Kidney tubule cell (primary cell): Measurements from ENCODE around the gene ZNF628.
"Not testable (repeated sequence)": the region's sequence is repeated elsewhere in the genome, so short reads cannot be mapped to it uniquely, and the experiment has no call there.

Experiments used
- DNase-seq: peaks from one replicate; pipeline ENCODE4 v3.0.0-alpha.2; 2018; ENCODE audit warnings: low spot score

Gene ZNF628

DNA sequence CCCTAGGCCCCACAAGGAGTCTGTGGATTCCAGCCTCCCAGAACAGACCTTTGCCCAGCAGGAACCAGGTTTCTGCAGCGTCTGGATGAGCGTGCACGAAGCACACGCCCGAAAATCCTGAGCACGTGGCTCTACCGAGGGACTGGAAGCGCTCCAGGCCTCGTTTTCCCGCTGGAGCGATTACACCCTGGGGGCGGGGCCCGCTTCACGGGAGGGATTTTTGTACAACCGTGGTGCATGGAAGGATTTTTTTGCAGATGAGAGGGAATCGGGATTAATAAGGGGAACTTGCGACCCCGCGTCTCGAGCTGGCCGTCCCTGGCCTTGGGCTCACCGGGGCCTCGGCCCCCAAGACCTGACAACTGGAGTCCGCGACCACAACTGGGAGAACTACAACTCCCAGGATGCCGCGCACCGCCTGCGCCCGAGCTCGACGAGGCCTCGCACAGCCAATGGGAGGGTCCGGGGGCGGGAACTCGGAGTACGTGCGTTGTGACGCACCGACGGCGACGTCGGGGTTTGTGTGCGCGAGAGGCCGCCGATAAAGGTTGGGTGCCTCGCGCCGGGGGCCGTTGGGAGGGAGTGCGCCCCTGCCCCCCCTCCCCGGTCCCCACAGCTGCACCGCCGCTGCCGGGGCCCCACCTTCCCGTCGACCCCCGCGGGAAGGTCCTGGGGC lies at the start of gene ZNF628:
TSS of gene ZNF628 (plus strand) at position 518 of the 676 bp plus-strand sequence. CDS start 3,294 bp downstream, outside the sequence.
- DNase-seq, result peak; percentile 97

DNA sequence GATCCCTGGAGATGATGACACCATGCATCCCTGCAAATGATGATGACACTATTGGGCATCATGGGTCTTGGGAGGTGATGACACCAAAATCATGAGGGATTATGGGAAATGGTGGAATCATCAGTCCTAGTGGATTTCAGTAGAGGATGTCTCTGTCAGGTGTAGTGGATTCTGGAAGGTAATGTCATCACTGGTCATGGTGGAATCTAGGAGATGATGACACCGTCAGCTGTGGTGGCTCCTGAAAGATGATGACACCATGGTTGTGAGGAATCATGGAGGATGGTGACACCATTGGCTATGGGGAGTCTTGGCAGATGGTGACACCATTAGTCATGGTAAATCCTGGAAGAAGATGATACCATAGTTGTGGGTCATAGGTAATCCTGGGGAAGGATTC lies 45.2 kb upstream of the ZNF628 start:
- no peak for DNase-seq

DNA sequence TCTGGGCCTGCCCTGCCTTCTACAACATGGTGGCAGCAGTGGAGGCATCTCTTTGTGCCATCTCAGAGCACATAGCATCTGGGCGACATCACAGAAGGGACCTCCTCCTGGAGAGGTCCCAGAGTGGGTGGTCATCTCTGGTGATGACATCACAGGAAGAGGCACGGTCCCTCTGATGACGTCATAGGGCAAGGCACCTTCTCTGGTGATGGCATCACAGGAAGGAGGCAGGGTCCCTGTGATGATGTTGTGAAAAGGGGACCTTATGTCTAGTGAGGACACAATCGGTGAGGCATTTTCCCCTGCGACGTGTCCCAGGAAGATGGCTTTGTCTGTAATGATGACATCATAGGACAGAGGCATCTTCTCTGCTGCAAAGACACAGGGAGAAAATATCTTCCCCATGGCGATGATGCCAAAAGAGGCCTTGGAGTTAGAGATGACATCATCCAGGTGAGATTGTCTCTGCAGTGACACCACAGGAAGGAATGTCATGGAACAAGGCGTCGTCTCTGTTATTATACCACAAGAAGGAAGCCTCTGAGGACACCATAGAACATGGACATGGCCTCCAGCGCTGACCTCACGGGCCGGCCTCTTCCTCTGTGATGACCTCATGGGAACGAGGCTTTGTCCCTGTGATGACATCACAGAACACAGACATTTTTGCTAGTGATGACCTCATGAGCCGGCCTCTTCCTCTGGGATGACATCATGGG lies 44.0 kb upstream of the ZNF628 start:
- peak; percentile 26 for DNase-seq

DNA sequence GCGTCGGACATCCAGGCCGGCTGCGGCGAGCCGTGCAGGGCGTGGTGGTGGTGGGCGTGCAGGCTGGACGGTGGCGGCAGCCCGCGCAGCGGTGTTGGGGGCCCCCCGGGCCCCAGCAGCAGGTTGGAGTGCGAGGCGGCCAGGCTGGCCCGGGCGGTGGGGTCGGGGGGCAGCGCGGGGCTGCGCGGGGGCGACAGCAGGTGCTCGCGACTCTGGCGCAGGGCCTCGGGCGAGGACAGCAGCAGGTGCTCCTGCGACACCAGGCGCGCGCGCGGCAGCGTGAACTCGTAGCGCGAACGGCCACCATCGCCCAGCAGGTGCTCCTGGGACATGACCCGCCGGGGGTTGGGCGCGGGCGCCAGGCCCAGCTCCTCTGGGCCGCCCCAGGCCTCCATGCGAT lies 43.1 kb upstream of the ZNF628 start:
- DNase-seq, result no peak

DNA sequence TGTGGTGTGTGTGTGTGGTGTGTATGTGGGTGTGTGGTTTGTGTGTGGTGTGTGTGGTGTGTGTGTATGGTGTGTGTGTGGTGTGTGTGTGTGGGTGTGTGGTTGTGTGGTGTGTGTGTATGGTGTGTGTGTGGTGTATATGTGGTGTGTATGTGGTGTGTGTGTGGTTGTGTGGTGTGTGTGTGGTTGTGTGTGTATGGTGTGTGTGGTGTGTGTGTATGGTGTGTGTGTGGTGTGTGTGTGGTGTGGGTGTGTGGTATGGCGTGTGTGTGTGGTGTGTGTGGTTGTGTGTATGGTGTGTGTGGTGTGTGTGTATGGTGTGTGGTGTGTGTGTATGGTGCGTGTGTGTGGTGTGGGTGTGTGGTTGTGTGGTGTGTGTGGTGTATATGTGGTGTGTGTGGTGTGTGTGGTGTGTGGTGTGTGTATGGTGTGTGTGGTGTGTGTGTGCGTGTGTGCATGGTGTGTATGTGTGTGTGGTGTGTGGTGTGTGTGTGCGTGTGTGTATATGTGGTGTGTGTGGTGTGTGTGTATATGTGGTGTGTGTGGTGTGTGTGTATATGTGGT lies 42.0 kb upstream of the ZNF628 start:
- DNase-seq, result no peak

DNA sequence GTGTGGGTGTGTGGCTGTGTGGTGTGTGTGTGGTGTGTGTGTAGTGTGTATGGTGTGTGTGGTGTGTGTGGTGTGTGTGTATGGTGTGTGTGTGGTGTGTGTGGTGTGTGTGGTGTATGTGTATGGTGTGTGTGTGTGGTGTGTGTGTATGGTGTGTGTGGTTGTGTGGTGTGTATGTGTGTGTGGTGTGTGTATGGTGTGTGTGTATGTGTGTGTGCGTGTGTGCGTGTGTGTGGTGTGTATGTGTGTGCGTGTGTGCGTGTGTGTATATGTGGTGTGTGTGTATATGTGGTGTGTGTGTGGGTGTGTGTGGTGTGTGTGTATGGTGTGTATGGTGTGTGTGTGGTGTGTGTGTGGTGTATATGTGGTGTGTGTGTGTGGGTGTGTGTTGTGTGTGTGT lies 41.4 kb upstream of the ZNF628 start:
- DNase-seq, result no peak

DNA sequence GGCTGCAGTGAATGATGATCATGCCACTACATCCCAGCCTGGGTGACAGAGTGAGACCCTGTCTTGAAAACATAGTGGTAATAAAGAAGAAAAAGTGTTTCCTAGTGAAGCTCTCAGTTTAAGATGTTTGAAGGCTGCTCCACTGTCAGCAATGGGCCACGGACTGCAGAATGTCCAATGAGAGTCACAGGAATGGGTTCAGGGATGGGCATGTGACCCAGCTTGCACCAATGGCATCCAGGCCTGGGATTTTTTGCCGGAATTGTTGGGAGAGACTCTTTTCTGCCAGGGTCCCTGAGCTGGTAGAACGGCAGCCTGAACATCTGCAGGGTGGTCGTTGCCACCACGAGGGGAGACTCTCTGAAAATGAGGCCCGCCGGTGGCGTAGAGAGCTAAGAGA lies 39.6 kb upstream of the ZNF628 start:
- DNase-seq, result no peak

DNA sequence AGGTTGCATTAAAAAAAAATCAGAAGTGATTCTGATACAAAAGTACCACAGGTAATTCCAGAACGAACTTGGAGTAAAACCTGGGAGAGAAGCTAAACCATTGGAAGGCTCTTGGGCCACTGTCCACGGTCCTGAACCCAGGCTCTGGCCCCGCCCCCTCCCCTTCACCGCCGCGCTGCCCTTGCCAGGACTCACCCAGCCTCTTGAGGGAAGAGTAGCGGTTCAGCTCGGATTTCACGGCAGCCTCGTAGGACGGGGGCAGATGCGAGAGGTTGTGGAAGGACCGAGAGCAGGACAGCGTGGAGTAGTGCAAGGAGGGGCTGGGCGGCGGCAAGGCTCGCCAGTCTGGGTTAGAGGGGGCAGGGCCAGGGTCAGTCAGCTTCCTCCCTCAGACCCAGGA lies 39.0 kb upstream of the ZNF628 start:
- DNase-seq, result peak; percentile 49

DNA sequence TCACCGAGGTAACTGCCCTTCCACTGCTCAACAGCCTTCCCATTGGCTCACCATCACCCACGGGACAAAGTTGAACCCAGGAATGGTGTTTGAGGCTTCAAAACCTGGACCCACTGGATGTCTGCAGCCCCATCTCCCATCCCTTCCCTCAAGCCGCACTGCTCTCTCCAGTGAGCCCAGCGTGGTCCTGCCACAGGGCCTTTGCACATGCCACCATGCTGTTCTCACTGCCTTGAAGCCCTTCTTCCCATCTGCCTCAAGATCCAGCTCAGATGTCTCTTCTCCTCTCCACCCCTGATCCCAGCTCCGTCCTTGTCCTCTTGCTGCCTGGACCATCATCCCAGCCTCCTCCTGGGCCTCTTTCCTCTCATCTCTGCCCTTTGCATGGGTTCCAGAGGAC lies 37.4 kb upstream of the ZNF628 start:
- DNase-seq, result no peak

DNA sequence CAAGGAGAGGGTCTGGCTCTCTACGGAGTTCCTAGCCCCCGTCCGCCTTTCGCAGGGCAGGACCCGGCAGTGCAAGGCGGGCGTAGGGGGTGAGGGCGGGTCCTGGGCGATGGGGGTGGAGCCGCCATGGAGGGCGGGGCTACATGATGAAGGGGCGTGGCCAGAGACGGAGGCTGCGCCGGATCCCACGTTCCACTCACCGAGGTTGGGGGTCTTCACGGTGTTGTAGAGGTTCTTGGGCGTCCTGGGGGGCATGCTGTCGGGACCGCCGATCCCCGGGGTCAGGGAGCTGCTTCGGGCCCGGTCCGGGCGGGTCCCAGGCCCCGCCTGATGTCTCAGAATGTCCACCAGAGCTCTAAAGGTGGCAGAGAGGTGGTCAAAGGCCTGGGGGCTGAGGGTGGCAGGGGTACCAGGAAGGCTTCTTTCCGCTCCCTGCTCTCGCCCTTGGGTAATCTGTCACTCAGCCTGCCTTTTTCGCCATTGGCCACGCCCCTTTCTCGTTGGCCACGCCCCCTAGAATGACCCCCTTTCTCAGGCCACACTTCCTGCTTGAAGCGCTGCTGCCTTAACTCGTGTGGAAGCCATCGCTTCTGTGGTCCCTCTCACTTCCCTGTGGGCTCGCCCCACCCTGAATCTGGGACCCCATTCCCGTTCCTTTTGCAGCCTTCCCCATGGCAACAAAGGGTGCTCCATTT lies 35.9 kb upstream of the ZNF628 start:
- no peak for DNase-seq

DNA sequence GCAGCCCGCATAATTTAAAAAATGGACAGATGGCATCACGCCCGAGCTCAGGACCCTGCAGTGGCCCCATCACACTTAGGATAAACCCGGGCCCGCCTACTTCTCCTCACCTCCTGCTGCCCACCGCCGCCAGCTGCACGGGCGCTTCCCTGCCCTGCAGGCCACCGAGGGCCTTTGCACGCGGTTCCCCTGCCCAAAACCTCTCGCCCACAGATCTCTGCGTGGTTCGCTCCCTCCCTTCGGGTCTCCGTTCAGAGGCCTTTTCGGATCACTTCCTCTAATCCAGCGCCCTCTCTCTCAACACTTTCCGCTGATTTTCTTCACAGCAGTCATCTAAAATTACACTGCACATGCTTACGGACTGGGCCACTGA lies 35.1 kb upstream of the ZNF628 start:
- no peak for DNase-seq

DNA sequence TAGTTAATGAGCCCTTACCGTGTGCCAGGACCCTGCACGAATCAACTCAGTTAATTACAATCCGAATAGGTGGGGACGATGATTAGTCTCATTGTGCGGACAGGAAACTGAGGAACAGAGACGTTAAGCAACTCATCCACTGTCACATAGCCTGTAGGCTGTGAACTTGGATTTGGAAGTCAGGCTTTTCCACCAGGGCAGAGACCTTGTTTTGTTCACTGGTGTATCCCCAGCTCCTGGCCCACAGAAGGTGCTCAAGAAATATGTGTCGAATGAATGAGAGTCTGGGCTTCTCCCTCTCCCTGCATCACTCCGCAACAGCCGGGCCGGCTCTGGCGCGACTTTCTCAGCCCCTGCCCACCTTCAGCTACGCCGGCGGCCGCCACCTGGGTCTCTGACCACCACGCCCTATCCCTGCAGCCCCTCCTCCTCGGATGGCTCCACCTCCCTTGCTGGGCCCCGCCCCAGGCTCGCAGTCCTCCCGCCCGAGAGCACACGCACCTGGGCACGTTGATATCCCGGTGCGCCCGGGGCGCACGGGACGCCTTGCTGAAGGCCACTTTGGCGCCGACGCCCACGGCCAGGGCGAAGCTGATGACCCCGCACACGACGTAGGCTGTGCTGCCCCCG lies 34.6 kb upstream of the ZNF628 start:
- DNase-seq, result no peak

DNA sequence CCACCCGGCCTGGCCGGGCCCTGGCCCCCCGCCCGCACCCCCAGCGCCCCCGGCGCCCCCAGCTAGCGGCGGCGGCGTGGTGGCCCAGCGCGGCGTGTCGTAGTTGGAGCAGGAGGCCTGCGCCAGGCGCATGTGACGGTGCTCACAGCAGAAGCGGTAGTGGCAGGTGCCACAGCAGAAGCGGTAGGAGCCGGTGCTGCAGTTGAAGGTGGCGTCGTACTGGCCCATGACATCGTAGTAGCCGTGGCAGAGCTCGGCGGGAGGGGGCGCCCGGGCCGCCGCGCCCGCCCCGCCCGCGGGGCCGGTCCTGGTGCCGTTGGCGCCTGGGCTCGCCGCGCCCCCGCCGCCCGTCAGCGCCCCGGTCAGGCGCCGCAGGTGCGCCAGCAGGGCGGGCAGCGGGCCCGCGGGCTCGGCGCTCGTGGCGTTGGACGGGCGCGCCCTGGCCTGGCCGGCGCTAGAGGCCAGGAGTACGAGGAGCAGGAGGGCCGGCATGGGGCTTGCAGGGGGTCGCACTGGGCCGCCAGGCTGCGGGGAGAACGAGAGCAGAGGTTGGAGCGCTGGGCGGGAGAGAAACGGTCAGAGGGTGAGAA lies 34.0 kb upstream of the ZNF628 start:
- DNase-seq, result no peak

DNA sequence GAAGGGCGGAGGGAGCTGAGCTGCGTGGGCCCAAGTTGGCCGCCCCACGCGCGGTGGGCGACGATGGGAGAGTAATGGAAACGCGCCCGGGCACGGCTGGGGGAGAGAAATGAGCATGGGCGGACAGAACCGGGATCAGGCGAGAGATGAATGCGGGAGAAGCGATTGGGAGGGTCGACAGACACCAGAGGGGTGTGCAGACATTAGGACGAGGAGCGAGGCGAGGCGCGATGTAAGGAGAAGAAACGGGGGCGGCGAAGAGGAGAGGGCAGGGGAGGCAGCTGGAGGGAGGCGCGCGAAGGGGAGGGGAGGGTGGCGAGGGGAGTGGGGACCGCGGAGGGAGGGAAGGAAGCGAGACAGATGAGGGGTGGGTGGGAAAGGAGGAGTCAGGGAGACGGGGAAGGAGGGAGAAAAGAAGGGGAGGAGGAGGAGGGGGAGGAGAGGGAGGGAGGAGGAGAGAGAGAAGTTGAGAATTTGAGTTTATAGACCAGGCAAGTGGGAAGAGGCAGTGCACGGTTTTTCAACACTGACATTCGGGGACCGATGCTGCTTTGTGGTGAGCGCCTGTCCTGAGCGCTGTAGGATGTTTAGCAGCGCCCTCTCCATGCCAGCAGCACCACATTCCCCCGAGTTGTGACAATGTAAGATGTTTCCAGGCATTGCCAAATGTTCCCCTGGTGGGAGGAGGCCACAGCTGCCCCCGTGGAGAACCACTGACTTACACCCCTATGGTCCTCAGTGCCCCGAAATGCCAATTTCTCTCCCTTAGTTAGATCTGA lies 33.2 kb upstream of the ZNF628 start, which contains the start of gene SHISA7:
TSS of gene SHISA7 (minus strand) at position 256 of the 779 bp plus-strand sequence. CDS start 437 bp downstream, outside the sequence.
- DNase-seq, result no peak

DNA sequence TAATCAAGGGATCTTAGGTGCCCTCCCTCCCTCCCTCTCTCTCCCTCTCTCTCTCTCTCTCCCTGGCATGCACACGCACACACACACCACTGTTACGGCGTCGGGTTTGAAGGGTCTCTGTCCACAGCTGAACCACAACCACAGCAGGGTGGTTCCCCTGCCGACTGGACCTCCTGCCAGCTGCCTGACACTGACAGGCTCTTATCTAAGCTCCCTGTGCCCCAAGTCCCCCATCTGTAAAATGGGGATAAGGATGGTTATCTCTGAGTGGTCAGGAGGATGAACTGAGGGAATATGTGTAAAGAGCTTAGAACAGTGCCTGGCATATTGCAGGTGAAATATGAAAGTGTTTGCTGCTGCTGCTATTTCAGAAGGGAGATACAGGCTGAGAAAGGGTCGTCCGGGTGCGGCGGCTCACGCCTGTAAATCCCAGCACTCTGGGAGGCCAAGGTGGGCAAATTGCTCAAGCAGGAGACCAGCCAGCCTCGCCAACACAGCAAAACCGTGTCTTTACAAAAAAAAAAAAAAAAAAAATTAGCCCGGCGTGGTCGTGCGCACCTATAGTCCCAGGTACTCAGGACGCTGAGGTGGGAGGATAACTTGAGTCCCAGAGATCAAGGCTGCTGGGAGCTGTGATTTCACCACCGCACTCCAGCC lies 32.5 kb upstream of the ZNF628 start:
- DNase-seq, result no peak

DNA sequence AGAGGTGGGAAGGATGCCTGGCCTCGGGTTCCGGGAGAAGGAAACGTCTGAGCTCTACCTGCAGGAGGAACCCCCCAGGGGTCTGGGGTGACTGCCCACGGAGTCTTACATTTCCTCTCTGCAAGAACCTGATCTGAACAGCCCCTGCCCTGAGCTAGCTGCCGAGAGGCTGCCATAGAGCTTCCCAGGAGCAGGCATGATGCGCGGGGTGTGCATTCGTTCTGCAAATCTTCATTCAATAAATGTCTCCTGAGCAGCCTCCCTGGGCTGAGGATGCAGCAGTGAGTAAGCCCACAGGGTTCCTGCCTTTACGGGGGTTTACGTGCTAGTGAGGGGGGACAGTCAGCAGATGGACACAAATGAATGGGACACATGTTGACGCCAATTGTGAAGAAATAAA lies 31.8 kb upstream of the ZNF628 start:
- no peak for DNase-seq

DNA sequence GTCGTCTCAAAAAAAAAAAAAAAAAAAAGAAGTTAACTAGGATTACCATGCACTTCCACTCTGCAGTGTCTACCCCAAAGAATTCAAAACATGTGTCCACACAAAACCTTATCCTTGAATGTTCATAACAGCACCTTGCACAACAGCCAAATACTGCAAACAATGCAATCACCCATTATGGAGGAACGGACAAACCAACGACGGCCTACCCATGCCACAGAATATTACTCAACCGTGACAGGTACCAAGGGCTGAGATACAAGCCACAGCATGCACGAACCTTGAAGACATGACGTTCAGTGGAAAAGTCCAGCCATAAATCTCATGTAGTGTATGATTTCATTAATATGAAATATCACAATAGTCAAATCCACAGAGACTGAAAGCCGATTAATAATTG lies 30.4 kb upstream of the ZNF628 start:
- no peak for DNase-seq

DNA sequence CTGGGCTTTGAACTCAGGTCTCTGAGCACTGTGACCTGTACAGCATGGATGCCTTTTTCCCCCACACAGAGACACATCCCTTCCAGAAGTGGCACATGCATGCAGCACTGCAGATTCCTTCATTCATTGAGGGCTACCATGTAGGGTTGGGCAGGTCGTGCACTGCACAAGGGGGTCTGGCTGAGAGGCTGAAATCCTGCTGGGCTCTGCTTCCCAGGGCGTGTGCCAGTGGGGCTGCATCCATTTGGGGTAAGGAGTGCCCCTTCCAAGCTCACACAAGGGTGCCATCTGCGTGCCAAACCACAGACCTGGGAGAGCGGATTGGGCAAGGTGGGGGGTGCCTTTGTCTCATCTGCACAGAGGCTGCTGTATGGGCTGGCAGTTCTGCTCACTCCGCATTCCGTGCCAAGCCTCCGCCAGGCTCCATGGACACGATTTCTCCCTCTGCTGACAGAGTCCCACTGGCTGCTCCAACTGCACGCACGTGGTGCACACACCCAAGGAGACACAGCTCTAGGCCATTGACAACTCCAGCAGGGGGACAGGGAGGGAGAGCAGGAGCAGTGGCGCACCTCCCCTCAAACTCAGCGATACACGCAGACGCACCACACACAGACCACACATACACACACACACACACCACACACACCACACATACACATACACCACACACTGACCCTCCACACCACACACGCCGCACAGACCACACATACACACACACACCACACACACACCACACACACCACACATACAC lies 28.8 kb upstream of the ZNF628 start:
- DNase-seq, result peak; percentile 34

DNA sequence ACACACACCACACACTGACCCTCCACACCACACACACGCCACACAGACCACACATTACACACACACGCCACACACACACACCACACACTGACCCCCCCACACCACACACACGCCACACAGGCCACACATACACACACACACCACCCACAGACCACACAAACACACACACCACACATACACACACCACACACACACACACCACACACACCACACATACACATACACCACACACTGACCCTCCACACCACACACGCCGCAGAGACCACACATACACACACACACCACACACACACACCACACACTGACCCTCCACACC lies 28.3 kb upstream of the ZNF628 start:
- DNase-seq, result not testable (repeated sequence)

DNA sequence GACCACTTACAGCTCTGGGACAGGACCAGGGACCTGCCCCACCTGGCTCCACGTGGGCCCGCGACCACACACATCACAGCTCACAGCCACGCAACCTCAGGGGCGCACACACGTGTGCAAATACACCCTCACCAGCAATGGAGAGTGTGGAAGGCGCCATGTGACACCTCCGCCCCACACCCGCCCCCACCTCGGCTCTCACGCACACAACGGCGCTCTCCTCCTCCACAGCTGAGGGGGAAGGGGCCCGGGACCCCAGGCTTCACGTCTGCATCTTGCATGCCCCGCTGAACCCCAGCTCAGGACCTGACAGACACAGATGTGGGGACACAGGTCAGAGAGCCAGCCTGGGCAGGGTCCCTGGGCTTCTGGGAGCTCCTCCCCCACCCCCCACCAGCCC lies 26.9 kb upstream of the ZNF628 start:
- DNase-seq, result no peak
